ENCODE measurements around the gene KLF6.

DNA sequence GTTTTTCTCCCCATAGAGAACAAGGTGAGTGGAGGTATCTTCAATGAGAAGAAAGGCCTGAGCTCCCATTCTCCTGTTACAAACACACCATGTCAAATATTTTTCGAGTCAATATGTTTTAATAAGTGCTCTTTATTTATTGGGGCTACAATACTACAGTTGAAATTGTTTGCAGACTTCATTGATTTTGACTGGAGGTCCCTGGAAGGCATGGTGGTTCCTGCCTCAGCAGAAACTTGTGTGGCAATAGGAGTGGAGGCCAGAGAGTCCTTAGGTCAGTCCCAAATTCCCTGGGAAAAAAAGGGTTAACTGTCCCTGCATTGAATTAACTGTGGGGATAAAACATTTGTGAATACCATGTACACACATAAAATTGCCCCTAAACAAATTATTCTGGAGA, 22.7 kb downstream of the KLF6 start:
- TF ChIP-seq, protein P1, sequence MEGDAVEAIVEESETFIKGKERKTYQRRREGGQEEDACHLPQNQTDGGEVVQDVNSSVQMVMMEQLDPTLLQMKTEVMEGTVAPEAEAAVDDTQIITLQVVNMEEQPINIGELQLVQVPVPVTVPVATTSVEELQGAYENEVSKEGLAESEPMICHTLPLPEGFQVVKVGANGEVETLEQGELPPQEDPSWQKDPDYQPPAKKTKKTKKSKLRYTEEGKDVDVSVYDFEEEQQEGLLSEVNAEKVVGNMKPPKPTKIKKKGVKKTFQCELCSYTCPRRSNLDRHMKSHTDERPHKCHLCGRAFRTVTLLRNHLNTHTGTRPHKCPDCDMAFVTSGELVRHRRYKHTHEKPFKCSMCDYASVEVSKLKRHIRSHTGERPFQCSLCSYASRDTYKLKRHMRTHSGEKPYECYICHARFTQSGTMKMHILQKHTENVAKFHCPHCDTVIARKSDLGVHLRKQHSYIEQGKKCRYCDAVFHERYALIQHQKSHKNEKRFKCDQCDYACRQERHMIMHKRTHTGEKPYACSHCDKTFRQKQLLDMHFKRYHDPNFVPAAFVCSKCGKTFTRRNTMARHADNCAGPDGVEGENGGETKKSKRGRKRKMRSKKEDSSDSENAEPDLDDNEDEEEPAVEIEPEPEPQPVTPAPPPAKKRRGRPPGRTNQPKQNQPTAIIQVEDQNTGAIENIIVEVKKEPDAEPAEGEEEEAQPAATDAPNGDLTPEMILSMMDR (IDR thresholded peaks at IDR 0.05): no peak
- TF ChIP-seq NFYB (CRISPR knock-in tag; conservative IDR thresholded peaks at IDR 0.05; ENCODE audit: low read depth): no peak
- no peak for TF ChIP-seq NFE2L1 (CRISPR knock-in tag; IDR thresholded peaks at IDR 0.05)
- TF ChIP-seq CREM (CRISPR knock-in tag; IDR thresholded peaks at IDR 0.05): no peak
- TF ChIP-seq, protein P2, sequence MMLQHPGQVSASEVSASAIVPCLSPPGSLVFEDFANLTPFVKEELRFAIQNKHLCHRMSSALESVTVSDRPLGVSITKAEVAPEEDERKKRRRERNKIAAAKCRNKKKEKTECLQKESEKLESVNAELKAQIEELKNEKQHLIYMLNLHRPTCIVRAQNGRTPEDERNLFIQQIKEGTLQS (CRISPR knock-in tag; conservative IDR thresholded peaks at IDR 0.05): no peak
- TF ChIP-seq, protein P3, sequence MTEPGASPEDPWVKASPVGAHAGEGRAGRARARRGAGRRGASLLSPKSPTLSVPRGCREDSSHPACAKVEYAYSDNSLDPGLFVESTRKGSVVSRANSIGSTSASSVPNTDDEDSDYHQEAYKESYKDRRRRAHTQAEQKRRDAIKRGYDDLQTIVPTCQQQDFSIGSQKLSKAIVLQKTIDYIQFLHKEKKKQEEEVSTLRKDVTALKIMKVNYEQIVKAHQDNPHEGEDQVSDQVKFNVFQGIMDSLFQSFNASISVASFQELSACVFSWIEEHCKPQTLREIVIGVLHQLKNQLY (CRISPR knock-in tag; IDR thresholded peaks at IDR 0.05): no peak
